Erythroblast (primary cell): ENCODE data around the gene INSYN2B.

Source experiments
- GATA1 ChIP-seq: IDR thresholded peaks from 2 replicates; pipeline ENCODE4 v1.6.1; 2011; ENCODE audit warnings: low read depth, mild to moderate bottlenecking, control low read depth, low read length, moderate library complexity
- POLR2A ChIP-seq: IDR thresholded peaks from 2 replicates; pipeline ENCODE4 v1.6.1; 2011; ENCODE audit warnings: mild to moderate bottlenecking, low read length

DNA sequence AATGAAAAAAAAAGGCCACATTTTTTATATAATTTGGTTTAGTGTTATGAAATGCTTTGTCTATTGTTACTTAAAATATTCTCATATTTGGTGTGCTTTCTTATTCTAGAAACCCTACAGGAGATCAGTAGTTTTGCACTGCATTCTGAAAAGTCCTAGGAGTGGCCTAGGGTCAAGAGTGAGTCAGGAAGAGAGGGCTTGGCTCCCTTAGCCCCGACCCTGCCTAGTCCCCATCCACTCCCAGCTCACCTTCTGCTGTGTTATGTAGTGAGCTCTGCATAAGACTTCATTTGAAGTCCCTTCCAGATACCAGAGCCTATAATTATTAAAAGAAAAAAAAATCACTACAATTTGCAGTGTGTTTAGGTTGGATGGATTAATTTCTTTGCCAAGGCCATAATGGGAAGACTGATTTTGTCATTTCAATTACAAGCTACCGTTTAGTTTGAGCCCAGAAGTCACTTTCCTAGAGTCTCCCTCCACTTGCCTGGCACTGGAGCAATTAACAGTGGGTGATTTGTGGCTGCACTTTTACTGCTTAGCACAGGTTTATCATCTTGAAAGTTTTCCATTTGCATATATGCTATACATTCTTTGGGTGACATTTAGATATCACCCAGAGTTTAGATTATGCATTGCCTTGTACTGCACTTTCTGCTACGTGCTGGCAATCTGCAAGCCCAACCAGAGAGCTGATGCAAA is 143.3 kb downstream of the INSYN2B start:
- TF ChIP-seq POLR2A (no peak), GATA1 (no peak)
